NCI-H2196 (cell line): ENCODE results near the gene PKP4.
"Not testable (repeated sequence)": the region's sequence is repeated elsewhere in the genome, so short reads cannot be mapped to it uniquely, and the experiment has no call there.

ENCODE experiments used
- DNase-seq: peaks from one replicate; lab custom pipeline; 2025; ENCODE audit not compliant: unreplicated experiment; lab: John Stamatoyannopoulos, UW

Gene PKP4, protein sequence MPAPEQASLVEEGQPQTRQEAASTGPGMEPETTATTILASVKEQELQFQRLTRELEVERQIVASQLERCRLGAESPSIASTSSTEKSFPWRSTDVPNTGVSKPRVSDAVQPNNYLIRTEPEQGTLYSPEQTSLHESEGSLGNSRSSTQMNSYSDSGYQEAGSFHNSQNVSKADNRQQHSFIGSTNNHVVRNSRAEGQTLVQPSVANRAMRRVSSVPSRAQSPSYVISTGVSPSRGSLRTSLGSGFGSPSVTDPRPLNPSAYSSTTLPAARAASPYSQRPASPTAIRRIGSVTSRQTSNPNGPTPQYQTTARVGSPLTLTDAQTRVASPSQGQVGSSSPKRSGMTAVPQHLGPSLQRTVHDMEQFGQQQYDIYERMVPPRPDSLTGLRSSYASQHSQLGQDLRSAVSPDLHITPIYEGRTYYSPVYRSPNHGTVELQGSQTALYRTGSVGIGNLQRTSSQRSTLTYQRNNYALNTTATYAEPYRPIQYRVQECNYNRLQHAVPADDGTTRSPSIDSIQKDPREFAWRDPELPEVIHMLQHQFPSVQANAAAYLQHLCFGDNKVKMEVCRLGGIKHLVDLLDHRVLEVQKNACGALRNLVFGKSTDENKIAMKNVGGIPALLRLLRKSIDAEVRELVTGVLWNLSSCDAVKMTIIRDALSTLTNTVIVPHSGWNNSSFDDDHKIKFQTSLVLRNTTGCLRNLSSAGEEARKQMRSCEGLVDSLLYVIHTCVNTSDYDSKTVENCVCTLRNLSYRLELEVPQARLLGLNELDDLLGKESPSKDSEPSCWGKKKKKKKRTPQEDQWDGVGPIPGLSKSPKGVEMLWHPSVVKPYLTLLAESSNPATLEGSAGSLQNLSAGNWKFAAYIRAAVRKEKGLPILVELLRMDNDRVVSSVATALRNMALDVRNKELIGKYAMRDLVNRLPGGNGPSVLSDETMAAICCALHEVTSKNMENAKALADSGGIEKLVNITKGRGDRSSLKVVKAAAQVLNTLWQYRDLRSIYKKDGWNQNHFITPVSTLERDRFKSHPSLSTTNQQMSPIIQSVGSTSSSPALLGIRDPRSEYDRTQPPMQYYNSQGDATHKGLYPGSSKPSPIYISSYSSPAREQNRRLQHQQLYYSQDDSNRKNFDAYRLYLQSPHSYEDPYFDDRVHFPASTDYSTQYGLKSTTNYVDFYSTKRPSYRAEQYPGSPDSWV

GRCh38 chr2:158456309-158457066, at the start of gene PKP4, which contains the start of gene CCDC148:
Gene PKP4, plus strand, starts transcription at chr2:158456952. Its CDS starts 76,233 bp downstream, at chr2:158533185.
Gene CCDC148, minus strand, starts transcription at chr2:158456753. Its CDS starts 314 bp downstream, at chr2:158456439.
- peak; percentile 94 for DNase-seq

- no peak for DNase-seq
Measured at GRCh38 chr2:158407031-158407430, 49.7 kb upstream of the PKP4 start.

GRCh38 chr2:158410132-158410531, 46.6 kb upstream of the PKP4 start:
- no peak for DNase-seq

DNA sequence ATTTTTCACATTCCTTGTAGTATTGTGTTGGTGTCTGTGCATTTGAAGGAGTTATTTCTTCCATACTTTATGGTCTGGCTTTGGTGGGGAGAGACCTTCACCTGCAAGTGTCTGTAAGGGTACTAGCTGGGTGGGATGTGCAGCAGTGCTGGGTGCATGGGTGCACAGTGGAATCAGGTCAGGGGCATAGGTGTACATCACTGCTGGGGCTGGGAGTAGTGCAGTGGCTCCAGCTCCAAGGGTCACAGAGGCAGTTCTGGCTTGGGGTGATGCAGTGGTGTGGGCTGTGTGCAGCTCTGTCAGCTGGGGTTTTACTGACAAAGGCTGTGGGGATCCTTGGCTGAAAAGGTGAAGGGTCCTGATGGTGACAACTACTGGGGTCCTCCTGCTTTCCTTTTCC, 45.0 kb upstream of the PKP4 start:
- no peak for DNase-seq

DNA sequence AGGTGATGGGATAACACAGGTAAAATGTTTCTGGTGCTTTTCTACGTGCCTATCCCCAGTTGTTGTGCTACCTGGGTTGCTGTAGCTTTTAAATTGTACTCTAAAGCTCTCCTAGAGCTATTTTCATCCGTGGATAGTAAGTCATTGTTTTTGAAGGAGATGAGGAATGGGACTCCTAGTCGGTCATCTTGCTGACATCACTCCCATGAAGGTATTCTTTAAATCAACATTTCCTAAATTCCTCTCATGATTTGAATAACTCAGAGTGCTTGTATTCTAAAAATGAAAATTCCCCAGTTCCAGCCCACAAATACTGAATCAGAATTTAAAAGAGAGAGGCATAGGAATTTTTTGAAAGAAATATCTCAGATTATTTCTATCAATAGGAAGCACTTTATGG, 44.5 kb upstream of the PKP4 start:
- no peak for DNase-seq

- no peak for DNase-seq
Measured at GRCh38 chr2:158413581-158413980, 43.2 kb upstream of the PKP4 start.

DNA sequence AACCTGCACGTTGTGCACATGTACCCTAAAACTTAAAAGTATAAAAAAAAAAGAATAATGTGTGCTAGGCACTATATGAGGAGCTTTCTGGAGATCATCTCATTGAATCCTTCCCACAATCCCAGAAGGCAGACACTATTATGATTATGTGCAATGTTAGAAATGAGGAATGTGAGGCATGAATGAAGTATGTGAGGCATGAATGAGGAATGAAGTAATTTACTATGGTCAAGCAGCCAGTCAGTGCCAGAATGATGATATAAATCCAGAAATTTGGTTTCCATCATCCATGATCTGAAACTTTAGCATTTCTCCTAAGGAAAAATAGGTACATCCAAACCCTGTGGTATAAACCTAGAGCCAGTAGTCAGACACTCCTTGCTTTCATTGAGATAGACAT, 42.2 kb upstream of the PKP4 start:
- DNase-seq: no peak

- DNase-seq: no peak
Measured at GRCh38 chr2:158432117-158432516, 24.6 kb upstream of the PKP4 start.

GRCh38 chr2:158433716-158434115, 23.0 kb upstream of the PKP4 start:
- DNase-seq: not testable (repeated sequence)

GRCh38 chr2:158439062-158439461, 17.7 kb upstream of the PKP4 start:
- not testable (repeated sequence) for DNase-seq

DNA sequence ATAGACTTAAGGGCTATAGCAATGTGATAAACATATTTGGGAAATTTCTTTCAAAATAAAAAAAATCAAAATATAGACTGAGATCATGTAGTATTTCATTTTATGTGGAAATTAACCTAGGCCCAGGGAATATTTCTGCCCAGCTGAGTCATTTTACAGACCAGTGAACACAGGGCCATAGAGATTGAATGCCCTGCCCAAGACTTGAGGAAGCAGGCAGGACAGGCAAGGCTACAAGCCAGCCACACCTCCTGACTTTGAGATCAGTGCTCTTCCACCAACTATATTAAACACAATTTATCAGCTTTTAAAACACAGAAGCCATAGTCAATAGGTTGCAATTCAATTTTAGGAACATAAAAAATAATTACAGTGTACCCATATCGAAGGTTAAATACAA, 13.1 kb upstream of the PKP4 start:
- no peak for DNase-seq

DNA sequence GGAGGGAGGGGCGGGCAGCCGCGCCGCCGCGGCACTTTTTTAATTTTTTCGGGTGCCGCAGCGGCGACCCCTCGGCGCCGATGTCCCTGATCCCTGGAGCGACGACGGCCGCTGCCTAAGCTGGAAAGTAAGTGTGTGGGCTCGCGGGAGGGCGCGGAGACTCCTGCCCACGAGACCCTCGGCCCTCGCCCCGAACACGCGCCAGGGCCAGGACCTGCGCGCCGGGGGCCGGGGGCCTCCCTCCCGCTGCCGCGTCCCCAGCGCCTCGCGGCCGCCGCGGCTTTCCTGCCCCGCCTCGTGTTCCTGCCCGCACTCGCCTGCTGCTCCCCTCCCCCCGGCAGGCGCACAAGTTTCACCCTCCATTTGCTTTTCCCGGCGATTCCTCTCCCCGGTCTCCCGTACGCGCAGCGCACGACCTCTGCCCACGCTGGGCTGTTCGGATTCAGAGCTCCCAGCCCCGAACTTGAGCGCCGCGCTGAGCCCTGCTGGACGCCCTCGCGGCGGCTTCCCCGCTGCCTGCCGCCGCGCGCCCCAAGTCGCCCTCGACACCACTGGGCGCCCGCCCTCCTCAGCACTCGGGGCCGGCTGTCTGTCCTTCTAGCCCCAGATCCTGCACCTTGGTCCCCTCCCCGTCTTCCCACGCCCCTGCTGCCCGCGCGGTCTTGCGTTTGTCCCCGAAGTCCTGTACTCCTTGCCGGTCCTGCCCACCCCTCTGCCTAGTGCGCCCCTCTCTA, 507 bp downstream of the PKP4 start:
- DNase-seq: peak; percentile 47

GRCh38 chr2:158457826-158458616, 1.3 kb downstream of the PKP4 start:
- peak; percentile 54 for DNase-seq

GRCh38 chr2:158458617-158458920, 1.8 kb downstream of the PKP4 start:
- no peak for DNase-seq

GRCh38 chr2:158459161-158460003, 2.6 kb downstream of the PKP4 start:
- no peak for DNase-seq

GRCh38 chr2:158460632-158461297, 4.0 kb downstream of the PKP4 start:
- no peak for DNase-seq

- no peak for DNase-seq
Measured at GRCh38 chr2:158463496-158464095, 6.8 kb downstream of the PKP4 start.
